ENCODE measurements around the gene RAPGEF4. TPM values are rescaled to one million over a fixed set of nuclear protein-coding genes. Genes with fewer than 3 reads are reported as not detected.

RAPGEF4 gene
- total RNA-seq, 1 donor from 2014 or later = 21.8 TPM

DNA sequence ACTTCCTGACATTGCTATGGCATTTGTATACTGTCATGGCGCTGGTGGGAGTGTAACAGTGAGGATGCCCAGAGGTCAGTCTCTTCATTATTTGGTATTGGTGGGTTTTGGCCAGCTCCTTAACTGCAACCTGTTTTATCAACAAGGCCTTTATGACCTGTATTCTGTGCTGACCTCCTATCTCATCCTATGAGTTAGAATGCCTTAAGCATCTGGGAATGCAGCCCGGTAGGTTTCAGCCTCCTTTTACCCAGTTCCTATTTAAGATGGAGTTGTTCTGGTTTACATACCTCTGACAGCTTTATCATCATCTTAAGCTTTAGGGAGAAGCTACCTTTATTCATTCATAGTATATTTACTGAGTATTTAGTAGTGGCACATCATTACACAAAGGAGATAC is 103.8 kb downstream of the RAPGEF4 start:
- peaks cover 3% of the 10 kb centered on the region for H3K4me1 ChIP-seq
- TF ChIP-seq, protein P1, sequence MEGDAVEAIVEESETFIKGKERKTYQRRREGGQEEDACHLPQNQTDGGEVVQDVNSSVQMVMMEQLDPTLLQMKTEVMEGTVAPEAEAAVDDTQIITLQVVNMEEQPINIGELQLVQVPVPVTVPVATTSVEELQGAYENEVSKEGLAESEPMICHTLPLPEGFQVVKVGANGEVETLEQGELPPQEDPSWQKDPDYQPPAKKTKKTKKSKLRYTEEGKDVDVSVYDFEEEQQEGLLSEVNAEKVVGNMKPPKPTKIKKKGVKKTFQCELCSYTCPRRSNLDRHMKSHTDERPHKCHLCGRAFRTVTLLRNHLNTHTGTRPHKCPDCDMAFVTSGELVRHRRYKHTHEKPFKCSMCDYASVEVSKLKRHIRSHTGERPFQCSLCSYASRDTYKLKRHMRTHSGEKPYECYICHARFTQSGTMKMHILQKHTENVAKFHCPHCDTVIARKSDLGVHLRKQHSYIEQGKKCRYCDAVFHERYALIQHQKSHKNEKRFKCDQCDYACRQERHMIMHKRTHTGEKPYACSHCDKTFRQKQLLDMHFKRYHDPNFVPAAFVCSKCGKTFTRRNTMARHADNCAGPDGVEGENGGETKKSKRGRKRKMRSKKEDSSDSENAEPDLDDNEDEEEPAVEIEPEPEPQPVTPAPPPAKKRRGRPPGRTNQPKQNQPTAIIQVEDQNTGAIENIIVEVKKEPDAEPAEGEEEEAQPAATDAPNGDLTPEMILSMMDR (IDR thresholded peaks at IDR 0.05) = no peak
- no peaks in the 10 kb centered on the region for H3K9me3 ChIP-seq
- no peak overlapping the region for H3K27ac ChIP-seq
- H3K36me3 ChIP-seq = no peaks in the 10 kb centered on the region
- intact Hi-C loops (cut with DNase I) = no loop called here
- DNase-seq = no peak
- ATAC-seq = no peak
- H3K4me3 ChIP-seq = no peak overlapping the region
- H3K27me3 ChIP-seq = no peaks in the 10 kb centered on the region

DNA sequence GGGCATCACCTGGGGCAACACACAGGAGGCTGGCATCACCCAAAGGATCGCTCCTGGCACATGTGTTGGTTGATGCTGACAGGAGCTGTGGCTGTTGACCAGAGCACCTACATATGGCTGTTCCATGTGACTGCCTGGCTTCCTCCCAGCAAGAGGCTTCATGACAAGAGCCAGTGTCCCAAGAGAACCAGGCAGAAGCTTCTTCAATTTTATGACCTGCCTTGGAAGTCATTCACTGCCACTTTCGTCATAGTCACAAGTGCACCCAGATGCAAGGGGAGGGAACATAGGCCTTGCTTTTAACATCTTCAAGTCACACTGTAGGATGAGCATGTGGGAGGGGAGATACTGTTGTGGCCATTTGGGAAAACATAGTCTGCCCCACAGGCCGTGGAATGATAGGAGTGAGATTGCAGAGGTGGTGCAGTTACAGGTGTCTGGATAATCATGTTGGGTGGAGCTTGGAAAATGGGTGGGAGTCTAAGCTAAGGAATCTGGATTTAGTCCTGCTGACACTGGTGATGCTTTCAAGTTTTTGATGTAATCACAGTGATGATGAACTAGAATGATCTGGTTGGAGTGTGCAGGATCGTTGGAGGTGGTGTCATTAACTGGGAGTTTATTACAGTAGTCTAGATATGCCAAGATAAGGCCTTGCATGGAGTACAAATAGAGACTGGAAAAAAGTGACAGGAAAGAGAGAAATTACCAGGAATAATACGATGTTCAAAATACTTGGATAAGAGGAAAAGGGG is 107.0 kb downstream of the RAPGEF4 start:
- DNase-seq = no peak
- Histone ChIP-seq H3K27me3 (no peaks in the 10 kb centered on the region), H3K27ac (no peak overlapping the region), H3K9me3 (no peaks in the 10 kb centered on the region), H3K36me3 (no peaks in the 10 kb centered on the region), H3K4me3 (no peak overlapping the region), H3K4me1 (no peaks in the 10 kb centered on the region)
- TF ChIP-seq, protein P1 (IDR thresholded peaks at IDR 0.05) = no peak
- intact Hi-C loops (cut with DNase I) = no loop called here
- ATAC-seq = no peak

DNA sequence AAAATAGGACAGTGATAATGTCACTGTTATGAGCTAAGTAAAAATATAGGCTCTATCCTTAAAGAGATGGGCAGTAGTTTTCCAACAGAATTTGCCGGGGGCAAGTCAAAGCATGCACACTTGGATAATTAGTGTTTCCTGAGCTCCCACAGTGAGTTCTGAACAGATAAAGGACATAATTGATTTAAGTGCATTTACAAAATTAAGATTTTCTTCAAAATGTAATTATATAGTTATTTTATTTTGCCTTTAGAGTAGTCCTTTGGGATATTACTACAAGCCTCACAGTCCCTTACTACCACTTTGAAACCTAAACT is 107.6 kb downstream of the RAPGEF4 start:
- Histone ChIP-seq H3K9me3 (no peaks in the 10 kb centered on the region), H3K4me1 (no peaks in the 10 kb centered on the region), H3K4me3 (no peak overlapping the region), H3K27me3 (no peaks in the 10 kb centered on the region), H3K36me3 (no peaks in the 10 kb centered on the region), H3K27ac (no peak overlapping the region)
- DNase-seq (no peak), ATAC-seq (no peak)
- TF ChIP-seq, protein P1 (IDR thresholded peaks at IDR 0.05) = no peak
- intact Hi-C loops (cut with DNase I) = no loop called here

DNA sequence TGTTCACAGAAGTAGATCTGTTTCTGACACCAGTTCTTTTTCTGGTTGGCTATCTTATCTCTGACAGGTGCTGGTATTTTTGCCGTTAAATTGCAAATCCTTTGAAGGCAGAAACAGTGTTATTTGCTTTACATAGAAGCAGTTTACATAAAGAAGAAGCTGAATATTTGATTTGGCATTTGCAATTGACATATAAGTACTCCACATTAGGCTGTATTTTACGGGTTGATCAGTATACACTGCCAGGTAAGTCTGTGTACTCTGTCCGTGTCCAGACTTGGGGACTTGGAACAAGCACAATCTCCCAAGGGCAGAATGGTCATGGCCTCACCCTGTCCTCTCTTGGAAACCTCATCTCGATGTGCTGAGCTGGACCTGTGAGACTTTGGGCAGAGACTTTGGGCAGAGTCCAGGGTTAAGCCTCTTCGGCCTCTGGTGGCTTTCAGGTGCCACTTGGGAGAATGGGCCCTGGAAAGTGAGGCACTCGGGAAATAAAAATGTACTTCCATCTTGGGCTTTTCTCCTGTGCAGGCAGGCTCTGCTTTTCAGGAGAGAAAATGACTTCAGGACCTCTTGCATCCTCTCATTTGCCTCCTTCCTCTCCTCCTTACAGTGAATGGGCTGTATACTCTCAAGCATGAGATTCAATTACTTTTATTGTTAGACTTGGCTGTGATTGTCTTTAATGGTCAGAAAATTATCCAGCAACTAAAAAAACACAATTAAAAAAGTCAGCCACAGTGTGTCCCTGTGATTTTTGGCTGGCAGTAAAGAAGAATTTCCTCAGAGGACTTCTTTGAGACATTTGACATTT is 108.5 kb downstream of the RAPGEF4 start:
- Histone ChIP-seq H3K4me3 (no peak overlapping the region), H3K27me3 (no peaks in the 10 kb centered on the region), H3K9me3 (no peaks in the 10 kb centered on the region), H3K36me3 (no peaks in the 10 kb centered on the region), H3K27ac (no peak overlapping the region), H3K4me1 (no peaks in the 10 kb centered on the region)
- TF ChIP-seq, protein P1 (IDR thresholded peaks at IDR 0.05) = no peak
- no peak for ATAC-seq
- intact Hi-C loops (cut with DNase I) = no loop called here
- no peak for DNase-seq

DNA sequence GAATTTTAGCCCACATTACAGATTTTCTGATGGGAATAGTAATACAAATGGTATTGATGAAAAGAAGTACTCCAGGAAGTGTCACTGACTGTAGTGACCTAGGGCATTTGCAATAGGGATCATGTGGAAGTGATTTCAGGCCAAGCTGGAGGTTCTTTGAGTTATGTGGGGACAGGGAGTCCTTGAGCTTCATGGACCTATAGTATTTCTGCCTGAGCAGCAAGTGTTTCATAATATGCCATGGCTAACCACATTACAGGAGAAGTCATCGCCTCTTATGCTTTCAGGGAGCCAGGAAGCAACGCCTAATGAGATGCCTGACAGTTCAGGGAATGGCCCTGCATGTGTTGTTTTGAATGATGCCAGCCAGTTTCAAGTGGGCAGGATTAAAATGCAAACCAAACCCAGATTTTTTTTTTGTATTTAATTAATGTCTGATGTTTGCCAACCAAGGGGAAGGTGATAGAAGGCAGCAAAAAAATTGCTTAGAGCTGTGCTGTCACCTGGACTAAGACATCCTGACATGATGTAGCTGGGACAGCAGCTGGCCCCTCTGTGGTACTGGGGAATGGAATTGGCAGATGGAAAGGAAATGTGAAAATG is 109.5 kb downstream of the RAPGEF4 start:
- no peak overlapping the region for H3K27ac ChIP-seq
- no peaks in the 10 kb centered on the region for H3K27me3 ChIP-seq
- no peak overlapping the region for H3K4me3 ChIP-seq
- intact Hi-C loops (cut with DNase I) = no loop called here
- TF ChIP-seq, protein P1 (IDR thresholded peaks at IDR 0.05) = no peak
- H3K9me3 ChIP-seq = no peaks in the 10 kb centered on the region
- DNase-seq (no peak), ATAC-seq (no peak)
- H3K4me1 ChIP-seq = no peaks in the 10 kb centered on the region
- no peaks in the 10 kb centered on the region for H3K36me3 ChIP-seq

Data from upper lobe of right lung (tissue), 1 donor.